Activated CD8-positive, alpha-beta T cell treated with anti-CD3 and anti-CD28 coated beads, Interleukin-2, amount 10 ng/mL, durations not matched to agents 7 days and 5 days (primary cell): Measurements from ENCODE around the gene PPP6R3. TPM values are rescaled to one million over a fixed set of nuclear protein-coding genes. Genes with fewer than 3 reads are reported as not detected.
A peak's percentile ranks its signal among the peaks of the same experiment; 100 is the strongest.

Source experiments
- ATAC-seq: fragments of 150-1000 bp; cut with Tn5 transposase; one replicate; pipeline ENCODE4 v1.10.0; 2021; ENCODE audit warnings: moderate library complexity
- CTCF ChIA-PET: fragments of 350-600 bp; sonication (Branson Sonifier 250); formaldehyde crosslinking; loops from one replicate; lab custom pipeline; 2021; ENCODE audit warnings: antibody characterized with exemption; lab: Charles Lee
- POLR2A ChIA-PET: fragments of 350-600 bp; sonication (Branson Sonifier 250); formaldehyde crosslinking; loops from one replicate; lab custom pipeline; 2021; ENCODE audit warnings: antibody characterized with exemption; lab: Charles Lee
- DNase-seq: peaks from one replicate; pipeline ENCODE4 v3.0.0-alpha.2; 2020
- H3K27ac Mint-ChIP-seq: one replicate; pipeline ENCODE4 v1.8.0; 2021; ENCODE audit warnings: mild to moderate bottlenecking, mixed read lengths
- H3K27me3 Mint-ChIP-seq: one replicate; pipeline ENCODE4 v1.8.0; 2021; ENCODE audit warnings: low read depth, mixed read lengths
- H3K36me3 Mint-ChIP-seq: one replicate; pipeline ENCODE4 v1.8.0; 2021; ENCODE audit warnings: low read depth, mixed read lengths
- H3K4me1 Mint-ChIP-seq: one replicate; pipeline ENCODE4 v1.8.0; 2021; ENCODE audit warnings: low read depth, mixed read lengths
- H3K4me3 Mint-ChIP-seq: one replicate; pipeline ENCODE4 v1.8.0; 2021; ENCODE audit warnings: mild to moderate bottlenecking, mixed read lengths
- H3K9me3 Mint-ChIP-seq: one replicate; pipeline ENCODE4 v1.8.0; 2022; ENCODE audit warnings: mixed read lengths; ENCODE audit not compliant: insufficient read depth
- total RNA-seq, 2 experiments: library from RNA; stranded (reverse); gene quantifications; one replicate each; pipeline ENCODE4 v1.2.3, GENCODE V29; 2021

Gene PPP6R3
- total RNA-seq, result 100 to 1,000 TPM; 114 to 120 TPM

DNA sequence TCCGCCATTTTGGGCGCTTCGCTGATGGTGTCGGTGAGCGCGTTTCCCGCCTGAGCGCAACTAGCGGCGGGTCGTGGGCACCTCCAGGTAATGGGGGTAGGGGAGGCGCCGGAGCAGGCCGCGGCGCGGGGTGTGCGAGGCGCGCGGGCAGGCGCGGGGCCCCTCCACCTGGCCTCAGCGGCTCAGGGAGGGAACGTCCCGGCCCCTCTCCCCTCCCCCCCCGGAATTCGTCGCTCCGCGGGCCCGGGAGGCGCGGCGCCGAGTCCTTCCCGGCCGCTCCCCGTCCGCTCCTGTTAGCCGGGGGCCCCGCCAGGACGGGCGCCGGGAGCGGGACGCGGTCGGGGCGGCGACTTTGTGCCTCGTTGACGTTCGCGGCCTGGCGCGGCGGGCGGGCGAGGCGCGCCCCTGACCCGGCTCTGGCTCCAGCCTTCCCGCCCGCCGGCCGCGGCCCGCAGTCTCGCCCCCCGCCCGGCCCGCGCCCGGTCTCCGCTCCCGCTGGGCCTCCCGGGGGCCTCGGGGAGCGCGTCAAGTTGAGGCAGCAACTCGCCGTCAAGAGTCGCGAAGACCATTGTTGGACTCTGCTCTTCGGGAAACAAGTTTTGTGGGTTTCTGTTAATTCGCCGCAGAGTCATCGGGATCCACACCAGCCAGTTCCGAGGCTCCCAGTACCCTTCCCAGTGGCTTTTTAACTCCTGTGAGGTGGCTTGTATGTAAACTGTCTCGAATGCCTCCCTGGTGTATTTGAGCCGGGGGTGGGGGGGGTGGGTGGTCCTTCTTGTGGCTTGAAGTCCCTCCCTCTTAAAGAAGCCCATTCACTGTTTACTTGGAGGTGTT, at the start of gene PPP6R3:
TSS of gene PPP6R3 (plus strand) at position 12 of the 834 bp plus-strand sequence. CDS start 76,913 bp downstream, outside the sequence.
- H3K4me1 Mint-ChIP-seq, result peaks cover 40% of the 10 kb centered on the region

GRCh38 chr11:68411501-68411991, 49.0 kb upstream of the PPP6R3 start:
- Mint-ChIP-seq H3K9me3 (no peaks in the 10 kb centered on the region), H3K27me3 (no peaks in the 10 kb centered on the region), H3K4me3 (no peak overlapping the region), H3K4me1 (no peaks in the 10 kb centered on the region), H3K36me3 (peaks cover 22% of the 10 kb centered on the region), H3K27ac (no peak overlapping the region)
- ChIA-PET CTCF (no interaction called here), POLR2A (no interaction called here)
- no peak for ATAC-seq
- no peak for DNase-seq

More for the DNA sequence above, at the start of gene PPP6R3:
- H3K4me3 Mint-ChIP-seq, result peak within 1 kb of the TSS; percentile 92
- peaks cover 23% of the 10 kb centered on the region for H3K36me3 Mint-ChIP-seq
- ATAC-seq (peak; percentile 7), DNase-seq (peak; percentile 37)
- H3K27ac Mint-ChIP-seq, result peak within 1 kb of the TSS; percentile 97
- CTCF ChIA-PET, result interaction anchor here (0.9 to 1.4 kb wide), 5 partner anchors 69 to 190 kb away, joined by 3 to 5 read pairs (median 4); no protein-coding TSS in a partner anchor
- no peaks in the 10 kb centered on the region for H3K9me3 Mint-ChIP-seq
- POLR2A ChIA-PET, result interaction anchor here (0.9 kb wide), 1 partner anchor 8 kb away, joined by 3 read pairs; no protein-coding TSS in a partner anchor
- H3K27me3 Mint-ChIP-seq, result no peaks in the 10 kb centered on the region

- Mint-ChIP-seq H3K4me1 (no peaks in the 10 kb centered on the region), H3K36me3 (peaks cover 24% of the 10 kb centered on the region), H3K4me3 (no peak overlapping the region), H3K9me3 (no peaks in the 10 kb centered on the region), H3K27ac (no peak overlapping the region), H3K27me3 (no peaks in the 10 kb centered on the region)
- ChIA-PET CTCF (no interaction called here), POLR2A (no interaction called here)
- DNase-seq (no peak), ATAC-seq (no peak)
These were observed 47.7 kb upstream of the PPP6R3 start for GRCh38 chr11:68412593-68413475.

- Mint-ChIP-seq H3K4me1 (no peaks in the 10 kb centered on the region), H3K36me3 (peaks cover 24% of the 10 kb centered on the region), H3K27me3 (no peaks in the 10 kb centered on the region), H3K27ac (no peak overlapping the region), H3K9me3 (no peaks in the 10 kb centered on the region), H3K4me3 (no peak overlapping the region)
- no peak for DNase-seq
- ATAC-seq, result no peak
- CTCF ChIA-PET, result no interaction called here
- POLR2A ChIA-PET, result no interaction called here
These were observed 47.0 kb upstream of the PPP6R3 start for GRCh38 chr11:68413591-68413999.

DNA sequence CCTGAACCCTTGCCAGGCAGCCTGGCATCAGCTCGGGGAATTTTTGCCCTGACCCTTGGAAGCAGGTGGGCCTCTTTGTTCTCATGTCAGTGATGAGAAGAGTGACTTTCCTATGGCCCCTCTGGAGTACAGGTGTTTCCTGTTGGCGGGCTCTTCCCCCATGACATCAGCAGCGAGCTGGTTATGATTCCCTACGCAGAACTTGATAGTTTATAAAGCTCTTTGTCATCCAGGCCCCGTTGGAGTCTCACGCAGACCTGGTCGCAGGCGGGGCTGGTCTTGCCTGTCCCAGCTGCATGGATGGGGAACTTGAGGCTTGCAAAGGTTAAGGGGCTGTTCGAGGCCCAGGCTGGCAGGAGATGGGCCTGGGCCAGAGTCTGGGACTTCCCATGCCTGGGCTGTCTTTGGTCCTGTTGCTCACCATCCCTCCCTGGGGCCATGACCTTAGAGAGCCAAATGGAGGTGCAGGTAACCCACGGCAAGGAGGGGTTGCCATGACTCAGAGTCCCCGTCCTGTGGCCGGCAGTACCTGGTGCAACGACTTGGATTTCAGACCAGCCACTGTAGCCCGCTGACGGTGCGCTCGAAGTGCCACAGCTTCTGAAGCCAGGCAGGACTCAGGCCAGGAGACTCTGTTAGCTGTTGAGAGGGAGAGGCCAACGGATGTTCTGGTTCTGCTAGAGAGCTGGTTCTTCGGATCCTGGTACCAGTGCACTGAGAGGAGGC, 45.9 kb upstream of the PPP6R3 start:
- H3K4me3 Mint-ChIP-seq, result no peak overlapping the region
- DNase-seq (no peak), ATAC-seq (no peak)
- H3K36me3 Mint-ChIP-seq, result peaks cover 24% of the 10 kb centered on the region
- no peak overlapping the region for H3K27ac Mint-ChIP-seq
- no peaks in the 10 kb centered on the region for H3K4me1 Mint-ChIP-seq
- POLR2A ChIA-PET, result no interaction called here
- H3K27me3 Mint-ChIP-seq, result no peaks in the 10 kb centered on the region
- CTCF ChIA-PET, result no interaction called here
- no peaks in the 10 kb centered on the region for H3K9me3 Mint-ChIP-seq

DNA sequence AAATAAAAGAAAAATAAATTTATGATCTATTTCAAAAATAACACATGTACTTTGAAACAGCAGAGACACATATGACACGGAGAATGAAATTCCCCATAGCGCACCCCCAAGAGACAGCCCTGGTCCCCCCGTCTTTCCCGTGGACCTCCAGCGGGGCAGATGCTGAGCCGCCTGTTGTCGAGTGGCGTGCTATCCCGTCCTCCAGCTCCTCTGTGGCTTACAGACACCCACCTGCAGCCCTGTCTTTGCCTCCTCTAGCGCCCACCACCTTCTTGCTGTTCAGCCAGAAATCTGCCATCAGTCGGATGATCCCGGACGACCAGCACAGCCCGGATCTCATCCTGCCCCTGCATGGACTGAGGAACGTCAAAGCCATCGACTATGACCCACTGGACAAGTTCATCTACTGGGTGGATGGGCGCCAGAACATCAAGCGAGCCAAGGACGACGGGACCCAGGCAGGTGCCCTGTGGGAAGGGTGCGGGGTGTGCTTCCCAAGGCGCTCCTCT, 44.4 kb upstream of the PPP6R3 start:
- H3K36me3 Mint-ChIP-seq, result peaks cover 29% of the 10 kb centered on the region
- no peak for DNase-seq
- no peaks in the 10 kb centered on the region for H3K9me3 Mint-ChIP-seq
- no peak for ATAC-seq
- H3K27ac Mint-ChIP-seq, result no peak overlapping the region
- CTCF ChIA-PET, result no interaction called here
- H3K4me3 Mint-ChIP-seq, result no peak overlapping the region
- no peaks in the 10 kb centered on the region for H3K27me3 Mint-ChIP-seq
- peaks cover 4% of the 10 kb centered on the region for H3K4me1 Mint-ChIP-seq
- POLR2A ChIA-PET, result no interaction called here

- ChIA-PET POLR2A (no interaction called here), CTCF (no interaction called here)
- Mint-ChIP-seq H3K36me3 (peaks cover 27% of the 10 kb centered on the region), H3K4me3 (no peak overlapping the region), H3K4me1 (peaks cover 4% of the 10 kb centered on the region), H3K27me3 (no peaks in the 10 kb centered on the region), H3K9me3 (no peaks in the 10 kb centered on the region), H3K27ac (no peak overlapping the region)
- ATAC-seq, result no peak
- DNase-seq, result no peak
These were observed 41.9 kb upstream of the PPP6R3 start for GRCh38 chr11:68418648-68419047.

DNA sequence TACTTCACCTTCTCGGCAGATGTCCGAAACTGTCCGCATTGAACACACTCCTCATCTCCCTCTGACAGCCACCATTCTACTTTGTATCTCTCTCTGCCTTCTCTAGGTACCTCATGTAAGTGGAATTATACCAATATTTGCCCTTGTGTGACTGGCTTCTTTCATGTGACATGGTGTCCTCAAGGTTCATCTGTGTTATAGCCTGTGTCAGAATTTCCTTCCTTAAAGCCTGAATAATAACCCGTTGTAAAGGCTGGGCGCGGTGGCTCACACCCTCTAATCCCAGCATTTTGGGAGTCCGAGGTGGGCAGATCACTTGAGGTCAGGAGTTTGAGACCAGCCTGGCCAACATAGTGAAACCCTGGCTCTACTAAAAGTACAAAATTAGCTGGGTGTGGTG, 40.4 kb upstream of the PPP6R3 start:
- no peaks in the 10 kb centered on the region for H3K27me3 Mint-ChIP-seq
- POLR2A ChIA-PET, result no interaction called here

GRCh38 chr11:68423481-68423880, 37.1 kb upstream of the PPP6R3 start:
- ChIA-PET CTCF (no interaction called here), POLR2A (interaction anchor here (0.6 kb wide), 1 partner anchor 20 kb away, joined by 6 read pairs; no protein-coding TSS in a partner anchor)
- Mint-ChIP-seq H3K4me3 (no peak overlapping the region), H3K9me3 (no peaks in the 10 kb centered on the region), H3K27ac (no peak overlapping the region), H3K27me3 (no peaks in the 10 kb centered on the region), H3K36me3 (peaks cover 48% of the 10 kb centered on the region), H3K4me1 (peaks cover 4% of the 10 kb centered on the region)
- DNase-seq (no peak), ATAC-seq (no peak)

More for the DNA sequence above, 40.4 kb upstream of the PPP6R3 start:
- H3K4me1 Mint-ChIP-seq, result peaks cover 4% of the 10 kb centered on the region
- ATAC-seq (no peak), DNase-seq (no peak)
- CTCF ChIA-PET, result no interaction called here
- H3K27ac Mint-ChIP-seq, result no peak overlapping the region
- no peaks in the 10 kb centered on the region for H3K9me3 Mint-ChIP-seq
- H3K4me3 Mint-ChIP-seq, result no peak overlapping the region
- peaks cover 31% of the 10 kb centered on the region for H3K36me3 Mint-ChIP-seq

GRCh38 chr11:68424101-68424632, 36.4 kb upstream of the PPP6R3 start:
- ChIA-PET POLR2A (no interaction called here), CTCF (no interaction called here)
- H3K27ac Mint-ChIP-seq, result no peak overlapping the region
- no peaks in the 10 kb centered on the region for H3K27me3 Mint-ChIP-seq
- DNase-seq (no peak), ATAC-seq (no peak)
- H3K36me3 Mint-ChIP-seq, result peaks cover 48% of the 10 kb centered on the region
- peaks cover 4% of the 10 kb centered on the region for H3K4me1 Mint-ChIP-seq
- H3K9me3 Mint-ChIP-seq, result no peaks in the 10 kb centered on the region
- no peak overlapping the region for H3K4me3 Mint-ChIP-seq
